ENCODE data around the gene EIF3D. TPM values are rescaled to one million over a fixed set of nuclear protein-coding genes. Genes with fewer than 3 reads are reported as not detected.

The EIF3D gene
- total RNA-seq, 3 donors from 2014 or later, result 291 to 419 (median 301) TPM

DNA sequence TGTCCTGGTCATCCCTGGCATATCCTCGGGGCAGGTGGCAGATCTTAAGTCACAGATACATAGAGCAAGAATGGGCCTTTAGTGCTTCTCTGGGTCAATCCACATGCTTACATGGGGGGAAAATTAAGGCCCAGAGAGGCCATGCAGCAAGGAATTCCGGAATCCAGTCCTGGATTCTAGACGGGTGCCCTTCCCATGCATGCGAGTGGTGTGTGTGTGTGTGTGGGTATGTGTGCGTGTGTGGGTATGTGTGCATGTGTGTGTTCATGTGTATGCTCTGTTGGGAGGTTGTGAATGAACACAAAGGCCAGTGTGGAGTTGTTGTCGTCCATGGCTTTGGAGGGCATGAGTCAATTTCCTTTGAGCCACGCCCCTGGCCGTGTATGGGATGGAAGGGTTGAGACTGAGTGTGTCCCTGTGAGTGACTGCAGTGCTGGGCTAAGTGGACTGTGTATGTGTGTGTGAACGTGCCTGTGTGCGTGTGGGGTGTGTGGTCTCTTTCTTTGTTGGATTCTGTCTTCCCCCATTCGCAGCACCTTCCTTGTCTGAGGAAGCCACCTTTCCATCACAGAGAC, 33.4 kb upstream of the EIF3D start:
- Histone ChIP-seq H3K36me3 (no peaks in the 10 kb centered on the region), H3K27ac (no peak overlapping the region), H3K4me1 (no peaks in the 10 kb centered on the region), H3K27me3 (peaks cover 0 to 27% of the 10 kb centered on the region in 2 donors), H3K4me3 (no peak overlapping the region), H3K9me3 (no peaks in the 10 kb centered on the region)
- DNase-seq (ENCODE audit: low spot score in 2 of 2), result no peak
- intact Hi-C loops (cut with DNase I; ENCODE audit: low total_unique reads), result loop anchor here (1.0 to 5.0 kb wide), 2 partner anchors 25 to 515 kb away; no protein-coding TSS in a partner anchor
- TF ChIP-seq POLR2A (IDR thresholded peaks at IDR 0.05) (no peak), CTCF (IDR thresholded peaks at IDR 0.05) (no peak), POLR2AphosphoS5 (IDR thresholded peaks at IDR 0.05) (no peak)

DNA sequence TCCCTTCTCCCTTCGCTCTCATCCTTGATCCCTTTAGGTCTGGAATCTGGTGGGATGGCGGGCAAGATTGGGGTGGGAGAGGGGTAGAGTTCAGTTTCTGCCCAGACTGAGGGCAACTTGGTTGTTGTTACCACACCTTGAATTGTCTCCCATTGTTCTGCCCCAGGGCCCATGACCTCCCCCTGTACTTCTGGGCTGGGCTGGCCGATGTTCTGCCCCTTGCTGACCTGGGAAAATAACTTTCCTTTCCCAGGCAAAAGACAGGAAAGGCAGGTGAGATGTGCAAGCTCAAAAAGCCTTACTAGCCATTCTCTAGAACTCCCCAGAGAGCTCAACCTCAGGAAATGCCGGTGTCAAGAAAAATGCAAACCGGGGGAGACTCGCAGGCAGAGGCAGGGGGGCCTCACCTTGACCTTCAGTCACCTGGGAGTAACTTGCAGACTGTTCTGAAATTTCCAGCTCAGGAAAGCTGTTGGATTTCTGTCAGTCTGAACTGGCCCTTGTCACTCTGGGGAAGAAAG, 32.4 kb upstream of the EIF3D start:
- no peak overlapping the region for H3K4me3 ChIP-seq
- H3K27ac ChIP-seq, result no peak overlapping the region
- TF ChIP-seq CTCF (IDR thresholded peaks at IDR 0.05), result no peak
- no peak for TF ChIP-seq POLR2A (IDR thresholded peaks at IDR 0.05)
- no peak for TF ChIP-seq POLR2AphosphoS5 (IDR thresholded peaks at IDR 0.05)
- H3K36me3 ChIP-seq, result no peaks in the 10 kb centered on the region
- H3K9me3 ChIP-seq, result no peaks in the 10 kb centered on the region
- intact Hi-C loops (cut with DNase I; ENCODE audit: low total_unique reads), result loop anchor here (5.0 kb wide), 1 partner anchor 516 kb away; no protein-coding TSS in a partner anchor
- H3K27me3 ChIP-seq, result peaks cover 0 to 27% of the 10 kb centered on the region in 2 donors
- no peaks in the 10 kb centered on the region for H3K4me1 ChIP-seq
- no peak for DNase-seq (ENCODE audit: low spot score in 2 of 2)

- Histone ChIP-seq H3K27ac (no peak overlapping the region), H3K4me1 (no peaks in the 10 kb centered on the region), H3K27me3 (peaks cover 0 to 20% of the 10 kb centered on the region in 2 donors), H3K36me3 (no peaks in the 10 kb centered on the region), H3K9me3 (no peaks in the 10 kb centered on the region), H3K4me3 (no peak overlapping the region)
- TF ChIP-seq POLR2A (IDR thresholded peaks at IDR 0.05), result no peak
- TF ChIP-seq POLR2AphosphoS5 (IDR thresholded peaks at IDR 0.05), result no peak
- no peak for TF ChIP-seq CTCF (IDR thresholded peaks at IDR 0.05)
- intact Hi-C loops (cut with DNase I; ENCODE audit: low total_unique reads), result loop anchor here (5.0 kb wide), 1 partner anchor 517 kb away; no protein-coding TSS in a partner anchor
- no peak for DNase-seq (ENCODE audit: low spot score in 2 of 2)
These were observed 31.0 kb upstream of the EIF3D start for GRCh38 chr22:36560001-36560400.

GRCh38 chr22:36554098-36554497, 25.1 kb upstream of the EIF3D start:
- Histone ChIP-seq H3K36me3 (no peaks in the 10 kb centered on the region), H3K27me3 (peaks cover 0 to 18% of the 10 kb centered on the region in 2 donors), H3K9me3 (no peaks in the 10 kb centered on the region), H3K27ac (no peak overlapping the region), H3K4me1 (no peaks in the 10 kb centered on the region), H3K4me3 (no peak overlapping the region)
- intact Hi-C loops (cut with DNase I; ENCODE audit: low total_unique reads), result loop anchor here (5.0 kb wide), 1 partner anchor 868 kb away; no protein-coding TSS in a partner anchor
- DNase-seq (ENCODE audit: low spot score in 2 of 2), result no peak
- TF ChIP-seq CTCF (IDR thresholded peaks at IDR 0.05), result no peak
- TF ChIP-seq POLR2AphosphoS5 (IDR thresholded peaks at IDR 0.05), result no peak
- TF ChIP-seq POLR2A (IDR thresholded peaks at IDR 0.05), result no peak

DNA sequence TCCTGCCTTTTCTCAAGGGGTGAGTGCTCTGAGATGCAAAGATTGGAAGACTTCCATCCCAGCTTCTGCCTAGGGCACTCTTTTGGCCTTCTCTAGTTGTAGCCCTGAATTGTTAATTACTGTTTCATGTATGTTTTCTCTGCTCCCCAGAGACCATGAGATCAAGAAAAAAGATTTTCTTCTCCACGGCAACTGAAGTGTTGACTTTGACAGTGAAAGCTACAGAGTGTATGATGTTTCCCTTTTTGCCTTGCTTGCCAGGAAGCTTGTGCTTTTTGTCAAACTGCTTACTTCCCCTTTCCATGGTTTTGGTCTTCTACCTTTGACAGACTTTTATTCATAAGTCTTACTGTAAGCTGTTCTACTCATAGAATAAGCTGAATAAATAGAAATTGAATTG, 23.3 kb upstream of the EIF3D start:
- Histone ChIP-seq H3K4me3 (no peak overlapping the region), H3K27ac (no peak overlapping the region), H3K36me3 (no peaks in the 10 kb centered on the region), H3K4me1 (no peaks in the 10 kb centered on the region), H3K9me3 (no peaks in the 10 kb centered on the region), H3K27me3 (peaks cover 0 to 25% of the 10 kb centered on the region in 2 donors)
- DNase-seq (ENCODE audit: low spot score in 2 of 2), result no peak
- TF ChIP-seq POLR2A (IDR thresholded peaks at IDR 0.05), result no peak
- no peak for TF ChIP-seq CTCF (IDR thresholded peaks at IDR 0.05)
- TF ChIP-seq POLR2AphosphoS5 (IDR thresholded peaks at IDR 0.05), result no peak
- intact Hi-C loops (cut with DNase I; ENCODE audit: low total_unique reads), result loop anchor here (5.0 kb wide), 1 partner anchor 870 kb away; no protein-coding TSS in a partner anchor
